Measurements from ENCODE around the gene TP73. TPM values are rescaled to one million over a fixed set of nuclear protein-coding genes. Genes with fewer than 3 reads are reported as not detected.

TP73 gene
- total and polyA plus RNA-seq, 11 donors, result 0.01 to 0.53 (median 0.15) TPM; not detected in 6

DNA sequence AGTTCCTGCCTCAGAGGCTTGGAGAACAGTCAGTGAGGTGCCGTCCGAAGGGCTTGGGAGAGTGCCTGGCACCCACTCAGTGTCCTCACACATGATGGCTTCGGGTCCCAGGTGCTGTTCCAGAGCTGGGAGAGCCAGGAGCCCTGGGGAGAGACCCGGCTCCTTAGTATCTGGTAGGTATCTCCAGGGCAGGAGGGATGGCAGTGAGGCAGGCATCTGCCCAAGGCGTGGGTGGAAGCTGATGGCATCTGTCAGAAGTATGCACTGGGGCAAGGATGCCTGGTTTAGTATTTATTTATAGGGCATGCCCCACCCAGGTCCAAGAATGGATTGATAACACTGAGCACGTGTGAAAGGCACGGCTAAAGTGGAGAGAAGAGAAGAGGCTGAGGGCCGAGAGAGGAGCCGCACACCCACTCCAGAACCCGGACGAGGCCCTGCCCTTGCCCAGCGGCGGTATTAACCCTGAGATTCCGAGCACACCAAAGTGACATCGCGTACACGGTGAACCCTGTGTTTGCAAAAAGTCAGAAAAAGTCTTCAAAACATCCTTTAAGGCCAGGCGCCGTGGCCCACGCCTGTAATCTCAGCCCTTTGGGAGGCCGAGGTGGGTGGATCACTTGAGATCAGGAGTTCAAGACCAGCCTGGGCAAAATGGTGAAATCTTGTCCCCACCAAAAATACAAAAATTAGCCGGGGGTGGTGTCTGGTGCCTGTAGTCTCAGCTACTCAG, 2.4 kb downstream of the TP73 start:
- Histone ChIP-seq H3K27me3 (peaks cover 26 to 64% (median 34%) of the 10 kb centered on the region in 9 donors), H3K27ac (no peak overlapping the region)

GRCh38 chr1:3656450-3657095, 4.3 kb downstream of the TP73 start:
- WGBS, 4 donors, result 83 to 93% (median 91%) methylated on average over 10 to 13 of the region's 13 CpGs
- Histone ChIP-seq H3K36me3 (no peaks in the 10 kb centered on the region), H3K27me3 (peaks cover 14 to 49% (median 22%) of the 10 kb centered on the region in 9 donors), H3K4me3 (no peak overlapping the region), H3K9me3 (no peaks in the 10 kb centered on the region), H3K27ac (no peak overlapping the region), H3K4me1 (peaks cover 0 to 21% (median 7%) of the 10 kb centered on the region in 12 donors)
- ATAC-seq, result no peak
- no peak for DNase-seq
- intact Hi-C loops (cut with DNase I), result no loop called here
- TF ChIP-seq CTCF (IDR thresholded peaks at IDR 0.05), result no peak

More for the DNA sequence above, 2.4 kb downstream of the TP73 start:
- Histone ChIP-seq H3K4me1 (peaks cover 0 to 37% (median 21%) of the 10 kb centered on the region in 12 donors), H3K9me3 (no peaks in the 10 kb centered on the region), H3K36me3 (no peaks in the 10 kb centered on the region), H3K4me3 (no peak overlapping the region)
- ATAC-seq (peak in 3 of 4 donors; percentile 17 to 52 (median 40)), DNase-seq (peak in 2 of 5 donors; percentile 15 to 43)
- intact Hi-C loops (cut with DNase I), result no loop called here
- no peak for TF ChIP-seq CTCF (IDR thresholded peaks at IDR 0.05)
- TF ChIP-seq POLR2A (IDR thresholded peaks at IDR 0.05), result no peak
- 67 to 72% (median 71%) methylated on average over 22 of the region's 22 CpGs for WGBS, 4 donors

DNA sequence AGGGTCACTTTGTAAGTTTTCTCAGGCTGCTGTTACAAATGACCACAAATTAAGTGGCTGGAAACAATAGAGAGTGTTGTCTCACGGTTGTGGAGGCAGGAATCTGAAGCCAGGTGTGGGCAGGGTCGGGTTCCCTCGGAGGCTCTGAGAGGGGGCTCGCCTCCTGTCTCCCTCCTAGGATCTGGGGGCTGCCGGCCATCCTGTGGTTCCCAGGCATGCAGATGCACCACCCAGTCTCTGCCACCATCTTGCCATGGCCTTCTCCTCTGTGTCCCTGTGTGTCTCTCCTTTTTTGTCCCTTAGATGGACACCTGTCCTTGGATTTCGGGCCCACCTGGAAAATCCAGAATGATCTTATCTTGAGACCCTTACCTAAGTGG, 4.8 kb downstream of the TP73 start:
- intact Hi-C loops (cut with DNase I), result no loop called here
- Histone ChIP-seq H3K4me1 (peaks cover 0 to 16% (median 3%) of the 10 kb centered on the region in 12 donors), H3K4me3 (no peak overlapping the region), H3K36me3 (no peaks in the 10 kb centered on the region), H3K27me3 (peaks cover 11 to 43% (median 17%) of the 10 kb centered on the region in 9 donors), H3K9me3 (no peaks in the 10 kb centered on the region), H3K27ac (no peak overlapping the region)
- ATAC-seq, result no peak
- peak in 1 of 5 donors; percentile 6 for DNase-seq
- TF ChIP-seq CTCF (IDR thresholded peaks at IDR 0.05) (no peak), POLR2A (IDR thresholded peaks at IDR 0.05) (no peak)
- 80 to 84% (median 82%) methylated on average over 6 of the region's 6 CpGs for WGBS, 4 donors

- Histone ChIP-seq H3K27ac (no peak overlapping the region), H3K9me3 (no peaks in the 10 kb centered on the region), H3K4me1 (peaks cover 0 to 12% (median under 1%) of the 10 kb centered on the region in 12 donors), H3K36me3 (no peaks in the 10 kb centered on the region), H3K4me3 (no peak overlapping the region), H3K27me3 (peaks cover 6 to 37% (median 12%) of the 10 kb centered on the region in 9 donors)
- TF ChIP-seq POLR2A (IDR thresholded peaks at IDR 0.05), result no peak
- TF ChIP-seq CTCF (IDR thresholded peaks at IDR 0.05), result no peak
- 74 to 83% (median 82%) methylated on average over 22 to 26 of the region's 26 CpGs for WGBS, 4 donors
- intact Hi-C loops (cut with DNase I), result no loop called here
- DNase-seq, result peak in 1 of 5 donors; percentile 24
- no peak for ATAC-seq
Observed at GRCh38 chr1:3657578-3658230, 5.4 kb downstream of the TP73 start.

All from heart left ventricle (tissue), 16 donors.